Measurements from ENCODE around the gene PDCD4. TPM values are rescaled to one million over a fixed set of nuclear protein-coding genes. Genes with fewer than 3 reads are reported as not detected.

The PDCD4 gene
- total and polyA plus RNA-seq, 2 of the 13 experiments (the other 11 are each of a cell fraction or from before 2014, with no cell fraction given) = 22.8 to 56.2 TPM

DNA sequence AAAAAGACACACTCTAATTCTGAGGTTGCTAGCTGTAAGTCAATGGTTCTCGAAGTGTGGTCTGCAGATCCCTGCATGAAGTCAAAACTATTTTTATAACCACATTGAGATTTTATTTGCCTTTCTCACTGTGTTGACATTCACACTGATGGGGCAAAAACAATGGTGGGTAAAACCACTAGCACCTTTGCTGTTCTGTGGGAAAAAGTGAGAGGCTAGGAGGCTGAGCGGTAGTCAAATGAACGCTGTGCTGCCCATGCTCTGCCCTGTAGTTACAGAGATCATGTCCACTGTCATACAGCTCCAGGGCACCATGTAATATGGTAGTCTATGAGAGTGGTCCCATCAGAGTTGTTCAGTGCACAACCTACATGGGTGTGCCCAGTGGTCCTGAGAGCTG, 21.6 kb upstream of the PDCD4 start:
- peaks cover 49% of the 10 kb centered on the region for H3K4me1 ChIP-seq (ENCODE audit: insufficient read depth, low read length)
- 78% methylated on average over 3 of the region's 3 CpGs for WGBS (ENCODE audit: low lambda C conversion rate)
- H3K27ac ChIP-seq (ENCODE audit: extremely low read length, insufficient read depth, low read length) = no peak overlapping the region
- FAIRE-seq = no peak
- intact Hi-C loops (cut with micrococcal nuclease; ENCODE audit: unreplicated experiment) = no loop called here
- H4K20me1 ChIP-seq (ENCODE audit: insufficient read depth, low read length) = no peaks in the 10 kb centered on the region
- no peaks in the 10 kb centered on the region for H3K36me3 ChIP-seq (replicated peaks in 1 of 2; ENCODE audit: control insufficient read depth in 1 of 2, insufficient read depth in 2 of 2, low read length in 2 of 2)
- no peak for ATAC-seq
- CTCF ChIA-PET (ENCODE audit: low intra/inter-chr PET ratio, low total read pairs) = no interaction called here
- no peaks in the 10 kb centered on the region; a peak in 1 of 5 replicates for H3K27me3 ChIP-seq (ENCODE audit: control insufficient read depth in 1 of 2, insufficient read depth in 2 of 2, low read length in 2 of 2)
- TF ChIP-seq ATF1 (CRISPR knock-in tag; IDR thresholded peaks at IDR 0.05) = no peak
- no peak for TF ChIP-seq FLYWCH1 (CRISPR knock-in tag; IDR thresholded peaks at IDR 0.05)
- no peak for TF ChIP-seq STAG1 (CRISPR knock-in tag; IDR thresholded peaks at IDR 0.05)
- no peak for TF ChIP-seq ZNF558 (CRISPR knock-in tag; IDR thresholded peaks at IDR 0.05; ENCODE audit: borderline replicate concordance)
- TF ChIP-seq NR2C2 (CRISPR knock-in tag; IDR thresholded peaks at IDR 0.05; ENCODE audit: borderline replicate concordance) = no peak
- in situ Hi-C loops (cut with HindIII; ENCODE audit: extremely low pct_ligation_motif_present, low pct_unique_long_range_greater_than_20kb) = no loop called here
- no peaks in the 10 kb centered on the region for H3K79me2 ChIP-seq (ENCODE audit: insufficient read depth, low read length)
- POLR2A ChIA-PET = interaction anchor here (1.4 kb wide), 1 partner anchor 21 kb away, joined by 4 read pairs; the partner anchor contains the start of gene PDCD4
- no peak overlapping the region for H3K9ac ChIP-seq (ENCODE audit: insufficient read depth, low read depth, low read length)
- DNase-seq (ENCODE audit: low spot score) = no peak
- H3K4me3 ChIP-seq (replicated peaks in 1 of 3; ENCODE audit: insufficient read depth in 1 of 3, low read depth in 2 of 3, low read length in 3 of 3) = no peak overlapping the region
- no peaks in the 10 kb centered on the region for H3K9me3 ChIP-seq (ENCODE audit: low read length)
- H3K4me2 ChIP-seq (ENCODE audit: low read depth, low read length) = no peak overlapping the region
- H2AFZ ChIP-seq (ENCODE audit: low read length) = no peak overlapping the region
- no TSS peak for BruUV-seq (replicated peaks)

GRCh38 chr10:110851020-110851612, 20.6 kb upstream of the PDCD4 start:
- in situ Hi-C loops (cut with HindIII; ENCODE audit: extremely low pct_ligation_motif_present, low pct_unique_long_range_greater_than_20kb) (no loop called here), intact Hi-C loops (cut with micrococcal nuclease; ENCODE audit: unreplicated experiment) (no loop called here)
- Histone ChIP-seq H4K20me1 (ENCODE audit: insufficient read depth, low read length) (no peaks in the 10 kb centered on the region), H2AFZ (ENCODE audit: low read length) (peak overlapping the region; percentile 17), H3K79me2 (ENCODE audit: insufficient read depth, low read length) (no peaks in the 10 kb centered on the region), H3K27me3 (ENCODE audit: control insufficient read depth in 1 of 2, insufficient read depth in 2 of 2, low read length in 2 of 2) (no peaks in the 10 kb centered on the region; a peak in 1 of 5 replicates), H3K36me3 (replicated peaks in 1 of 2; ENCODE audit: control insufficient read depth in 1 of 2, insufficient read depth in 2 of 2, low read length in 2 of 2) (no peaks in the 10 kb centered on the region), H3K9me3 (ENCODE audit: low read length) (no peaks in the 10 kb centered on the region), H3K9ac (ENCODE audit: insufficient read depth, low read depth, low read length) (no peak overlapping the region), H3K4me3 (replicated peaks in 1 of 3; ENCODE audit: insufficient read depth in 1 of 3, low read depth in 2 of 3, low read length in 3 of 3) (no peak overlapping the region), H3K27ac (ENCODE audit: extremely low read length, insufficient read depth, low read length) (no peak overlapping the region), H3K4me2 (ENCODE audit: low read depth, low read length) (no peak overlapping the region), H3K4me1 (ENCODE audit: insufficient read depth, low read length) (peaks cover 49% of the 10 kb centered on the region)
- CTCF ChIA-PET (ENCODE audit: low intra/inter-chr PET ratio, low total read pairs) = no interaction called here
- ATAC-seq = no peak
- POLR2A ChIA-PET = interaction anchor here (1.4 to 1.6 kb wide), 2 partner anchors 16 to 20 kb away, joined by 3 to 4 read pairs; partner anchors contain the start of gene PDCD4
- TF ChIP-seq, protein P1, sequence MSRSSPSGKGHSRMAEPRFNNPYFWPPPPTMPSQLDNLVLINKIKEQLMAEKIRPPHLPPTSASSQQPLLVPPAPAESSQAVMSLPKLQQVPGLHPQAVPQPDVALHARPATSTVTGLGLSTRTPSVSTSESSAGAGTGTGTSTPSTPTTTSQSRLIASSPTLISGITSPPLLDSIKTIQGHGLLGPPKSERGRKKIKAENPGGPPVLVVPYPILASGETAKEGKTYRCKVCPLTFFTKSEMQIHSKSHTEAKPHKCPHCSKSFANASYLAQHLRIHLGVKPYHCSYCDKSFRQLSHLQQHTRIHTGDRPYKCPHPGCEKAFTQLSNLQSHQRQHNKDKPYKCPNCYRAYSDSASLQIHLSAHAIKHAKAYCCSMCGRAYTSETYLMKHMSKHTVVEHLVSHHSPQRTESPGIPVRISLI (CRISPR knock-in tag; IDR thresholded peaks at IDR 0.05; ENCODE audit: borderline replicate concordance) = no peak
- TF ChIP-seq PAF1 (CRISPR knock-in tag; IDR thresholded peaks at IDR 0.05) = no peak
- no peak for TF ChIP-seq ZNF879 (CRISPR knock-in tag; IDR thresholded peaks at IDR 0.05)
- no peak for FAIRE-seq
- WGBS (ENCODE audit: low lambda C conversion rate) = 53% methylated on average over 8 of the region's 8 CpGs
- DNase-seq (ENCODE audit: low spot score) = no peak
- no TSS peak for BruUV-seq (replicated peaks)
